ENCODE results near the gene EEF2K. TPM values are rescaled to one million over a fixed set of nuclear protein-coding genes. Genes with fewer than 3 reads are reported as not detected.

Gene EEF2K
- total RNA-seq, 2 donors from 2014 or later = 23.6 to 25.1 TPM

DNA sequence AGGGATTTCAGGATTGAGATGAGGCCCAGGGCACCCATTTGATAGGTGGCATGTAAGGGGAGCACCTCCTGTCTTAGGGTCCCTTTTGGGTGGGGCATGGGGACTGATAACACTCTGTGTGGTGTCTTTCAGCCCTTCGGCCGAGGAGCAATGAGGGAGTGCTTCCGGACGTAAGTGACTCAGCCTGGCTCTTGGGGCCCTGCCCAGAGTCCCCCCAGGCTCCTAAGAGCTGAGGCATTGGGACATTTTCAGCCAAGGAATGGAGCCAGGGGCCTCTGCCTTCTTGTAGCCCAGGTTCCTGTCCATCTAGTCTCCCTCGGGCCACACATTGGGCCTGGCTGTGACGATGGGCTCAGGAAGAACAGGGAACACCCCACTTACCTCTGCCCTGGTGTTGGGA lies 44.4 kb downstream of the EEF2K start:
- Histone ChIP-seq H3K27ac (no peak overlapping the region), H3K36me3 (replicated peaks in 1 of 2; ENCODE audit: insufficient read depth in 1 of 2, low read depth in 2 of 2) (peaks cover 16 to 32% of the 10 kb centered on the region in 2 donors)

DNA sequence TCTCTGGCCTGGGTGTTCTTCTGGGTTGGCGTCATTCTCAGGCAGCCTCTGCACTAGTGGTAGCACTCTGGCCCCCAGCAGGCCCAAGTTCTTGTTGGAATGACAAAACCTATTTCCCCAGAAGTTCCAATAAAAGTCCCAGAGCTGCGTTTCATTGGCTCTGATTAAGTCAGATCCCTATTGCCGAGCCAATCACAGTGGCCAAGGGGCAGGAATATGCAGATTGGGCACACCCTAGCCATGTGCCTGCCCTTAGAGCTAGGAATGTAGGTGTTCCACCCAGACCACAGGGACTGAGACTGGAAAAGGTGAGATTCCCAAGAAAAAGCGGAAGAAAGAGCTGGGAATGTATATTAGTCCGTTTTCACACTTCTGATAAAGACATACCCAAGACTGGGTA lies 46.2 kb downstream of the EEF2K start:
- intact Hi-C loops (cut with DNase I) = no loop called here
- no peak for TF ChIP-seq POLR2A (IDR thresholded peaks at IDR 0.05)
- TF ChIP-seq, protein P1, sequence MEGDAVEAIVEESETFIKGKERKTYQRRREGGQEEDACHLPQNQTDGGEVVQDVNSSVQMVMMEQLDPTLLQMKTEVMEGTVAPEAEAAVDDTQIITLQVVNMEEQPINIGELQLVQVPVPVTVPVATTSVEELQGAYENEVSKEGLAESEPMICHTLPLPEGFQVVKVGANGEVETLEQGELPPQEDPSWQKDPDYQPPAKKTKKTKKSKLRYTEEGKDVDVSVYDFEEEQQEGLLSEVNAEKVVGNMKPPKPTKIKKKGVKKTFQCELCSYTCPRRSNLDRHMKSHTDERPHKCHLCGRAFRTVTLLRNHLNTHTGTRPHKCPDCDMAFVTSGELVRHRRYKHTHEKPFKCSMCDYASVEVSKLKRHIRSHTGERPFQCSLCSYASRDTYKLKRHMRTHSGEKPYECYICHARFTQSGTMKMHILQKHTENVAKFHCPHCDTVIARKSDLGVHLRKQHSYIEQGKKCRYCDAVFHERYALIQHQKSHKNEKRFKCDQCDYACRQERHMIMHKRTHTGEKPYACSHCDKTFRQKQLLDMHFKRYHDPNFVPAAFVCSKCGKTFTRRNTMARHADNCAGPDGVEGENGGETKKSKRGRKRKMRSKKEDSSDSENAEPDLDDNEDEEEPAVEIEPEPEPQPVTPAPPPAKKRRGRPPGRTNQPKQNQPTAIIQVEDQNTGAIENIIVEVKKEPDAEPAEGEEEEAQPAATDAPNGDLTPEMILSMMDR (IDR thresholded peaks at IDR 0.05) = no peak
- peaks cover 13 to 38% of the 10 kb centered on the region in 2 donors for H3K36me3 ChIP-seq (replicated peaks in 1 of 2; ENCODE audit: insufficient read depth in 1 of 2, low read depth in 2 of 2)
- ATAC-seq (no peak), DNase-seq (no peak)
- 83 to 85% methylated on average over 5 of the region's 5 CpGs for WGBS, 2 donors
- no peaks in the 10 kb centered on the region for H3K27me3 ChIP-seq
- no peak overlapping the region for H3K27ac ChIP-seq
- no peak overlapping the region for H3K4me3 ChIP-seq
- H3K4me1 ChIP-seq = no peaks in the 10 kb centered on the region
- H3K9me3 ChIP-seq = no peaks in the 10 kb centered on the region

More for the DNA sequence above, 44.4 kb downstream of the EEF2K start:
- DNase-seq (no peak), ATAC-seq (no peak)
- H3K4me3 ChIP-seq = no peak overlapping the region
- no peaks in the 10 kb centered on the region for H3K27me3 ChIP-seq
- 85 to 96% methylated on average over 6 of the region's 6 CpGs for WGBS, 2 donors
- no peak for TF ChIP-seq POLR2A (IDR thresholded peaks at IDR 0.05)
- TF ChIP-seq, protein P1 (IDR thresholded peaks at IDR 0.05) = no peak
- no peaks in the 10 kb centered on the region for H3K9me3 ChIP-seq
- intact Hi-C loops (cut with DNase I) = no loop called here
- H3K4me1 ChIP-seq = no peaks in the 10 kb centered on the region

DNA sequence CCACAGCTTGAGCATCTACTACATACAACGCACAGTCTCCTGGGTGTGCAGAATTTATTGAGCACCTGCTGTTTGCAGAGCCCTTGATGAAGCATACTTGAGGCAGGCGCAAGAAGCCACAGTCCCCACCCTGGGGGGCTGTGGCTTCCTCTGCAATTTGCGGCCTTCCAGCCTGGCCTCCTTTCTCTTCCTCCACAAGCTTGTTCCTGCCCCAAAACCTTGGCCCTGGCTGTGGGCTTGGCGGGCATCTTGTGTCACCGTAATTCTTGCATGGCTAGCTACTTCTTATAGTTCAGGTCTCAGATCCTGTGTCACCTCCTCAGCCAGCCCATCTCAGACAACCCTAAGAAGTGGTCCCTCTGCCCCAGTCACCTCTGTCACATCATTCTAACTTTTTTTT lies 47.2 kb downstream of the EEF2K start:
- WGBS, 2 donors = 90 to 92% methylated on average over 2 to 5 of the region's 5 CpGs
- H3K9me3 ChIP-seq = no peaks in the 10 kb centered on the region
- no peak overlapping the region for H3K27ac ChIP-seq
- no peak for TF ChIP-seq POLR2A (IDR thresholded peaks at IDR 0.05)
- no peaks in the 10 kb centered on the region for H3K4me1 ChIP-seq
- ATAC-seq (no peak), DNase-seq (no peak)
- H3K27me3 ChIP-seq = no peaks in the 10 kb centered on the region
- H3K36me3 ChIP-seq (replicated peaks in 1 of 2; ENCODE audit: insufficient read depth in 1 of 2, low read depth in 2 of 2) = peaks cover 20 to 46% of the 10 kb centered on the region in 2 donors
- no peak overlapping the region for H3K4me3 ChIP-seq
- intact Hi-C loops (cut with DNase I) = no loop called here

DNA sequence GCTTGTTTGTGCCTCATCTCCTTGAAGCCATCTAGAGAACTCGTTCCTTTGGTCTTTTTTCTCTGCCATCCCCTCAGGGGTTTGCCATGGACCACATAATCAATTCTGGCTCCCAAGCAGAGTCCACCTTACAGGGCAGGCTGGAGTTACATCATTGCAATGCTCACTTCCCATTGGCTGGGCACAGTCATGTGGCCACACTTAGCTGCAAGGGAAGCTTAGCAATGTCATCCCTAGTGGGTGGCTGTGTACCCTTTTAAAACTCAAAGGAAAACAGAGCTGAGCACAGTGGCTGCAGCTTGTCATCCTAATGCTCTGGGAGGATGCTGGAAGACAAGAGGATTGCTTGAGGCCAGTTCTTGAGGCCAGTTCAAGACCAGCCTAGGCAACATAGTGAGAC lies 49.3 kb downstream of the EEF2K start:
- WGBS, 2 donors = 82 to 100% methylated on average over 1 of the region's 1 CpG
- Histone ChIP-seq H3K4me1 (no peaks in the 10 kb centered on the region), H3K4me3 (no peak overlapping the region), H3K27ac (no peak overlapping the region), H3K9me3 (no peaks in the 10 kb centered on the region), H3K36me3 (replicated peaks in 1 of 2; ENCODE audit: insufficient read depth in 1 of 2, low read depth in 2 of 2) (peaks cover 26 to 50% of the 10 kb centered on the region in 2 donors), H3K27me3 (no peaks in the 10 kb centered on the region)
- no peak for TF ChIP-seq POLR2A (IDR thresholded peaks at IDR 0.05)
- TF ChIP-seq, protein P1 (IDR thresholded peaks at IDR 0.05) = no peak
- no peak for ATAC-seq
- intact Hi-C loops (cut with DNase I) = no loop called here
- no peak for DNase-seq

DNA sequence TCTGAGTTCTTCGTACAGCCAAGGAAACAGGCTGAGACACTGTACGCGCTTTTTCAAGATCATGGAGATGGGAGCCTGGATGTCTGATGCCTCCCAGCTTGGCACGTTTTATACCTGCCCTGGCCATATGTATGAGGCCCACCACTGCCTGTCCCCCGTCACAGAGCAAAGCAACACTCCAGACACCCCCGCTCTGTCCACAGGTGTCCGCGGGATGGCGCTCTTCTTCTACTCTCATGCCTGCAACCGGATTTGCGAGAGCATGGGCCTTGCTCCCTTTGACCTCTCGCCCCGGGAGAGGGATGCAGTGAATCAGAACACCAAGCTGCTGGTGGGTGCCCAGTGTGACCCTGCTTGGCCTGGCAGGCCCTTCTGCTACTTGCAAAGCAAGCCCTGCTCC lies 51.4 kb downstream of the EEF2K start:
- 95 to 97% methylated on average over 12 to 13 of the region's 13 CpGs for WGBS, 2 donors
- TF ChIP-seq, protein P1 (IDR thresholded peaks at IDR 0.05) = no peak
- no peak for TF ChIP-seq POLR2A (IDR thresholded peaks at IDR 0.05)
- Histone ChIP-seq H3K27ac (no peak overlapping the region), H3K9me3 (no peaks in the 10 kb centered on the region), H3K36me3 (replicated peaks in 1 of 2; ENCODE audit: insufficient read depth in 1 of 2, low read depth in 2 of 2) (peaks cover 14 to 39% of the 10 kb centered on the region in 2 donors), H3K4me3 (no peak overlapping the region), H3K27me3 (no peaks in the 10 kb centered on the region), H3K4me1 (no peaks in the 10 kb centered on the region)
- ATAC-seq (no peak), DNase-seq (no peak)
- intact Hi-C loops (cut with DNase I) = no loop called here

All from body of pancreas (tissue), 4 donors.